ENCODE measurements around the gene RNF17.

The RNF17 gene

DNA sequence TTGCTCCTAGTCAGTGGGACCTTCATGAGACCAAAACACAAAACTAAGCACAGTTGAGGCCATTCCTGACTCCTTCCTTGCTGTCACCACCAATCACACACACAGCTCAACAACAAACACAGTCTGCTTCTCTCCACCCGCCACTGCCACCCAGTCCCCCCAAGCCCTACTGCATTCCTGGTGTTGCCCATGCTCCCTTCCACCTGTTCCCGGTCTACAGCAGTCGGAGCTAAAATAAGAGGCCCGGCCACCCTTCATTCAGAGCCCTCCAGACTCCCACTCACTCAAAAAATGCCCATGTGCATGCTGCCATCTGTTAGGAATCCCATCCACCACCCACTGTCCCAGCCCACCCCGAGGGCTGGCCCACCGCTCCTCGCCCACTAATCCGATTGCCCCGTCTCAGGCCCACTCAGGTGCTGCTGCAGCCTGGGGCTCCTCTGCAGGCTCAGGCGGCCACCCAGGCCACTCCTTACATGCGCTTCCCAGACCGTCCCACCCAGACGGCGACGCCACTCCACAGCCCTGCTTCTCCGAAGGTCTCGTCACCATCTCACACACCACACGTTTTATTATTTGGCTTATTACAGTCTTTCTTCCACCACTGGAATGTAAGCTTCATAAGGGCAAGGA lies 127.6 kb downstream of the RNF17 start:
- Histone ChIP-seq H3K27ac (replicated peaks) (no peak overlapping the region), H3K27me3 (ENCODE audit: insufficient read depth, poor library complexity, severe bottlenecking) (no peaks in the 10 kb centered on the region), H3K4me3 (replicated peaks; ENCODE audit: insufficient read depth, low read length) (no peak overlapping the region)
- no peak for DNase-seq (ENCODE audit: low read depth in 1 of 2, low spot score in 1 of 2)
- TF ChIP-seq, protein P1, sequence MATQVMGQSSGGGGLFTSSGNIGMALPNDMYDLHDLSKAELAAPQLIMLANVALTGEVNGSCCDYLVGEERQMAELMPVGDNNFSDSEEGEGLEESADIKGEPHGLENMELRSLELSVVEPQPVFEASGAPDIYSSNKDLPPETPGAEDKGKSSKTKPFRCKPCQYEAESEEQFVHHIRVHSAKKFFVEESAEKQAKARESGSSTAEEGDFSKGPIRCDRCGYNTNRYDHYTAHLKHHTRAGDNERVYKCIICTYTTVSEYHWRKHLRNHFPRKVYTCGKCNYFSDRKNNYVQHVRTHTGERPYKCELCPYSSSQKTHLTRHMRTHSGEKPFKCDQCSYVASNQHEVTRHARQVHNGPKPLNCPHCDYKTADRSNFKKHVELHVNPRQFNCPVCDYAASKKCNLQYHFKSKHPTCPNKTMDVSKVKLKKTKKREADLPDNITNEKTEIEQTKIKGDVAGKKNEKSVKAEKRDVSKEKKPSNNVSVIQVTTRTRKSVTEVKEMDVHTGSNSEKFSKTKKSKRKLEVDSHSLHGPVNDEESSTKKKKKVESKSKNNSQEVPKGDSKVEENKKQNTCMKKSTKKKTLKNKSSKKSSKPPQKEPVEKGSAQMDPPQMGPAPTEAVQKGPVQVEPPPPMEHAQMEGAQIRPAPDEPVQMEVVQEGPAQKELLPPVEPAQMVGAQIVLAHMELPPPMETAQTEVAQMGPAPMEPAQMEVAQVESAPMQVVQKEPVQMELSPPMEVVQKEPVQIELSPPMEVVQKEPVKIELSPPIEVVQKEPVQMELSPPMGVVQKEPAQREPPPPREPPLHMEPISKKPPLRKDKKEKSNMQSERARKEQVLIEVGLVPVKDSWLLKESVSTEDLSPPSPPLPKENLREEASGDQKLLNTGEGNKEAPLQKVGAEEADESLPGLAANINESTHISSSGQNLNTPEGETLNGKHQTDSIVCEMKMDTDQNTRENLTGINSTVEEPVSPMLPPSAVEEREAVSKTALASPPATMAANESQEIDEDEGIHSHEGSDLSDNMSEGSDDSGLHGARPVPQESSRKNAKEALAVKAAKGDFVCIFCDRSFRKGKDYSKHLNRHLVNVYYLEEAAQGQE (IDR thresholded peaks at IDR 0.05; ENCODE audit: insufficient replicate concordance, low read depth): no peak
- TF ChIP-seq POLR2AphosphoS5 (IDR thresholded peaks at IDR 0.05; ENCODE audit: low read depth): no peak
- TF ChIP-seq, protein P2, sequence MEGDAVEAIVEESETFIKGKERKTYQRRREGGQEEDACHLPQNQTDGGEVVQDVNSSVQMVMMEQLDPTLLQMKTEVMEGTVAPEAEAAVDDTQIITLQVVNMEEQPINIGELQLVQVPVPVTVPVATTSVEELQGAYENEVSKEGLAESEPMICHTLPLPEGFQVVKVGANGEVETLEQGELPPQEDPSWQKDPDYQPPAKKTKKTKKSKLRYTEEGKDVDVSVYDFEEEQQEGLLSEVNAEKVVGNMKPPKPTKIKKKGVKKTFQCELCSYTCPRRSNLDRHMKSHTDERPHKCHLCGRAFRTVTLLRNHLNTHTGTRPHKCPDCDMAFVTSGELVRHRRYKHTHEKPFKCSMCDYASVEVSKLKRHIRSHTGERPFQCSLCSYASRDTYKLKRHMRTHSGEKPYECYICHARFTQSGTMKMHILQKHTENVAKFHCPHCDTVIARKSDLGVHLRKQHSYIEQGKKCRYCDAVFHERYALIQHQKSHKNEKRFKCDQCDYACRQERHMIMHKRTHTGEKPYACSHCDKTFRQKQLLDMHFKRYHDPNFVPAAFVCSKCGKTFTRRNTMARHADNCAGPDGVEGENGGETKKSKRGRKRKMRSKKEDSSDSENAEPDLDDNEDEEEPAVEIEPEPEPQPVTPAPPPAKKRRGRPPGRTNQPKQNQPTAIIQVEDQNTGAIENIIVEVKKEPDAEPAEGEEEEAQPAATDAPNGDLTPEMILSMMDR (IDR thresholded peaks at IDR 0.05; ENCODE audit: insufficient read depth, low read length): no peak
- TF ChIP-seq GABPA (IDR thresholded peaks at IDR 0.05; ENCODE audit: low read depth): no peak
- no peak for TF ChIP-seq SPI1 (IDR thresholded peaks at IDR 0.05; ENCODE audit: borderline replicate concordance, low read depth)

DNA sequence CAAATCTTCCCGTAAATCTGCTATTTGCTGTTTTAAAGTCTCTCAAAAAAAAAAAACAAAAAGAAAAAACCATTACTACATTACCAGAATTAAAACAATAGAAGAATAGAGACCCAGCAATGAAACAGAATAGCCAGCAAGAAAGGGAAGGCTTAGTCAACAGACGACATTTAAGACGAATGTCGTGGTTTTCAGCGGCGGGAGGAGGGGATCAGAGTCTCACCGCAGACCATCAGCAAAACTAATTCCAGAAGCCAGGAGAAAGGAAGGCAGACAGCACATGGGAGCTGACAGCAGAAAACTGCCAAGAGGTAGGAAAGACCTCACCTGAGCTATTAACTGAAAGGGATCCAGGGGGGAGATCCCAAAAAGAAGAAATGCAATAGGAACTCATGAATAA lies 128.9 kb downstream of the RNF17 start:
- Histone ChIP-seq H3K27ac (replicated peaks) (no peak overlapping the region), H3K4me3 (replicated peaks; ENCODE audit: insufficient read depth, low read length) (no peak overlapping the region), H3K27me3 (ENCODE audit: insufficient read depth, poor library complexity, severe bottlenecking) (no peaks in the 10 kb centered on the region)
- TF ChIP-seq POLR2AphosphoS5 (IDR thresholded peaks at IDR 0.05; ENCODE audit: low read depth): no peak
- TF ChIP-seq, protein P1 (IDR thresholded peaks at IDR 0.05; ENCODE audit: insufficient replicate concordance, low read depth): no peak
- TF ChIP-seq, protein P2 (IDR thresholded peaks at IDR 0.05; ENCODE audit: insufficient read depth, low read length): no peak
- TF ChIP-seq SPI1 (IDR thresholded peaks at IDR 0.05; ENCODE audit: borderline replicate concordance, low read depth): no peak
- no peak for TF ChIP-seq GABPA (IDR thresholded peaks at IDR 0.05; ENCODE audit: low read depth)
- DNase-seq (ENCODE audit: low read depth in 1 of 2, low spot score in 1 of 2): no peak

DNA sequence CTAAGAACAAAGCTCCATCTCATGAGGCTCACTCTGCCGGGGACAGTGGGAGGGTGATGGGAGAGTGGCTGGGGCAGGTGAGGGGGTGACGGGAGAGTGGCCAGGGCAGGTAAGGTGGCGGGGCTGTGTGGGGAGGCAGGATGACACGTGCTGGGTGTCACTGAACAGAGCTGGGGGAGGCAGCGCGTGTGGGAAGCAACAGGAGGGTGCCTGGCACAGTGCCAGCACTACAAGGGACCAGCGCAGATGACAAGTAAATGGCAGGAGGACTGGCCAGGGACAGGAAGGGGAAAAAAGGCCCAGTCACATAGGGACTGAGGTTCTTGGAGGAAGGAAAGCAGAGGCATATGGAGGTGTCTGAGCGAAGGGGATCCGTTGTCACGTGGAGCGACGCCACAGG lies 129.9 kb downstream of the RNF17 start:
- Histone ChIP-seq H3K27me3 (ENCODE audit: insufficient read depth, poor library complexity, severe bottlenecking) (no peaks in the 10 kb centered on the region), H3K27ac (replicated peaks) (no peak overlapping the region), H3K4me3 (replicated peaks; ENCODE audit: insufficient read depth, low read length) (no peak overlapping the region)
- DNase-seq (ENCODE audit: low read depth in 1 of 2, low spot score in 1 of 2): no peak
- TF ChIP-seq SPI1 (IDR thresholded peaks at IDR 0.05; ENCODE audit: borderline replicate concordance, low read depth): no peak
- no peak for TF ChIP-seq POLR2AphosphoS5 (IDR thresholded peaks at IDR 0.05; ENCODE audit: low read depth)
- TF ChIP-seq, protein P1 (IDR thresholded peaks at IDR 0.05; ENCODE audit: insufficient replicate concordance, low read depth): no peak
- TF ChIP-seq, protein P2 (IDR thresholded peaks at IDR 0.05; ENCODE audit: insufficient read depth, low read length): no peak
- no peak for TF ChIP-seq GABPA (IDR thresholded peaks at IDR 0.05; ENCODE audit: low read depth)

Data from HL-60 (cell line).